G401 (cell line): ENCODE measurements around the gene TMEM248. TPM values are rescaled to one million over a fixed set of nuclear protein-coding genes. Genes with fewer than 3 reads are reported as not detected.
A peak's percentile ranks its signal among the peaks of the same experiment; 100 is the strongest.
"Not testable (repeated sequence)": the region's sequence is repeated elsewhere in the genome, so short reads cannot be mapped to it uniquely, and the experiment has no call there.

ENCODE experiments used
- DNase-seq: peaks from one replicate; pipeline ENCODE4 v3.0.0-alpha.2; 2015; ENCODE audit warnings: low spot score
- in situ Hi-C: cut with HindIII; loops from 2 replicates; pipeline ENCODE4 v1.10.0; 2016; ENCODE audit warnings: low sequenced_read_pairs, mixed read lengths
- total RNA-seq: library from RNA; depleted of rRNA; stranded (reverse); fragments of >200 nt; shearing (Covaris generic); gene quantifications from 2 replicates; pipeline ENCODE4 v1.2.3, GENCODE V29; 2014

TMEM248 gene
- total RNA-seq, 1 experiment from 2014 or later, result 136 TPM

- no peak for DNase-seq
- in situ Hi-C loops, result no loop called here
These were observed 15.3 kb upstream of the TMEM248 start for GRCh38 chr7:66905689-66906088.

- no peak for DNase-seq
- in situ Hi-C loops, result no loop called here
These were observed 13.3 kb upstream of the TMEM248 start for GRCh38 chr7:66907731-66908130.

GRCh38 chr7:66908598-66908997, 12.4 kb upstream of the TMEM248 start:
- in situ Hi-C loops, DNase-seq: not testable (repeated sequence)

GRCh38 chr7:66910789-66911188, 10.2 kb upstream of the TMEM248 start:
- in situ Hi-C loops, result no loop called here
- no peak for DNase-seq

GRCh38 chr7:66911191-66911590, 9.8 kb upstream of the TMEM248 start:
- in situ Hi-C loops, DNase-seq: not testable (repeated sequence)

- in situ Hi-C loops, result no loop called here
- no peak for DNase-seq
These were observed 8.8 kb upstream of the TMEM248 start for GRCh38 chr7:66912195-66912594.

- in situ Hi-C loops, result no loop called here
These were observed 7.6 kb upstream of the TMEM248 start for GRCh38 chr7:66913118-66914037.

GRCh38 chr7:66917904-66918303, 3.1 kb upstream of the TMEM248 start:
- in situ Hi-C loops, DNase-seq: not testable (repeated sequence)

More at GRCh38 chr7:66913118-66914037, 7.6 kb upstream of the TMEM248 start:
- no peak for DNase-seq

GRCh38 chr7:66919304-66919703, 1.7 kb upstream of the TMEM248 start:
- in situ Hi-C loops, result no loop called here

GRCh38 chr7:66919704-66920103, 1.3 kb upstream of the TMEM248 start:
- in situ Hi-C loops, result no loop called here

More at GRCh38 chr7:66919304-66919703, 1.7 kb upstream of the TMEM248 start:
- DNase-seq, result no peak

GRCh38 chr7:66920256-66920655, 769 bp upstream of the TMEM248 start:
- in situ Hi-C loops, result no loop called here
- DNase-seq, result peak; percentile 9

More at GRCh38 chr7:66919704-66920103, 1.3 kb upstream of the TMEM248 start:
- no peak for DNase-seq

- peak; percentile 27 for DNase-seq
- in situ Hi-C loops, result no loop called here
These were observed 432 bp downstream of the TMEM248 start for GRCh38 chr7:66921396-66921917.

GRCh38 chr7:66921918-66922486, 977 bp downstream of the TMEM248 start:
- in situ Hi-C loops, result no loop called here
- DNase-seq, result no peak

GRCh38 chr7:66925255-66925654, 4.2 kb downstream of the TMEM248 start:
- in situ Hi-C loops, result no loop called here
- DNase-seq, result no peak

- in situ Hi-C loops, result no loop called here
- no peak for DNase-seq
These were observed 6.4 kb downstream of the TMEM248 start for GRCh38 chr7:66927348-66927948.

GRCh38 chr7:66928388-66928787, 7.4 kb downstream of the TMEM248 start:
- no peak for DNase-seq
- in situ Hi-C loops, result no loop called here

GRCh38 chr7:66929165-66929564, 8.1 kb downstream of the TMEM248 start:
- in situ Hi-C loops, result no loop called here
- no peak for DNase-seq

GRCh38 chr7:66929935-66930334, 8.9 kb downstream of the TMEM248 start:
- in situ Hi-C loops, result no loop called here
- DNase-seq, result no peak

- peak; percentile 37 for DNase-seq
These were observed 9.3 kb downstream of the TMEM248 start for GRCh38 chr7:66930341-66930740.

GRCh38 chr7:66933469-66933868, 12.4 kb downstream of the TMEM248 start:
- no peak for DNase-seq

More at GRCh38 chr7:66930341-66930740, 9.3 kb downstream of the TMEM248 start:
- in situ Hi-C loops, result no loop called here

More at GRCh38 chr7:66933469-66933868, 12.4 kb downstream of the TMEM248 start:
- in situ Hi-C loops, result no loop called here
